HL-60 (cell line): ENCODE measurements around the gene UHRF1.

Source experiments
- GABPA ChIP-seq: IDR thresholded peaks from 2 replicates; pipeline ENCODE4 v1.6.1; 2012; ENCODE audit warnings: low read depth
- POLR2AphosphoS5 ChIP-seq: IDR thresholded peaks from 2 replicates; pipeline ENCODE4 v1.6.1; 2012; ENCODE audit warnings: low read depth
- TF ChIP-seq, protein P1 (sequence below): IDR thresholded peaks from one replicate; pipeline ENCODE4 v1.5.1; 2011; ENCODE audit warnings: low read length, control low read depth, inconsistent platforms; ENCODE audit not compliant: insufficient read depth
- TF ChIP-seq, protein P2 (sequence below): IDR thresholded peaks from 2 replicates; pipeline ENCODE4 v1.6.1; 2012; ENCODE audit warnings: low read depth; ENCODE audit not compliant: insufficient replicate concordance

DNA sequence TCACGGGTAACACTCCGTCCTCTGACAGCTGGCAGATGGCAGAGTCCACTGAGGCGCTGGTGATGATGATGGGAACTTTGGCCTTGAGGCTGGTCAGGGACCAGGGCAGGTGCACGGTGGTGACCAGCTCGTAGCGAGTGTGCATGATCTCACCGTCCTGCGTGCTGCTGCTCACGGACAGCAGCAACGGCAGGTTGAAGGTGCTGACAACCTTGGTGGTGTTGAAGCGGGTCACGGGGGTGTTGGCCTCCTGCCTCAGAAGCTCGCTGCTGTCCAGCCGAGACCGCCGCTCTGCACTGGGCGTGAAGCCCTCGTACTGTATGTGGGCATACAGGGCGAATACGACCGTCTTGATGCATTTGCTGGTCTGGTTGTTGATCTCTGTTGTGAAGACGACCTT, 18.2 kb upstream of the UHRF1 start:
- TF ChIP-seq, protein P1, sequence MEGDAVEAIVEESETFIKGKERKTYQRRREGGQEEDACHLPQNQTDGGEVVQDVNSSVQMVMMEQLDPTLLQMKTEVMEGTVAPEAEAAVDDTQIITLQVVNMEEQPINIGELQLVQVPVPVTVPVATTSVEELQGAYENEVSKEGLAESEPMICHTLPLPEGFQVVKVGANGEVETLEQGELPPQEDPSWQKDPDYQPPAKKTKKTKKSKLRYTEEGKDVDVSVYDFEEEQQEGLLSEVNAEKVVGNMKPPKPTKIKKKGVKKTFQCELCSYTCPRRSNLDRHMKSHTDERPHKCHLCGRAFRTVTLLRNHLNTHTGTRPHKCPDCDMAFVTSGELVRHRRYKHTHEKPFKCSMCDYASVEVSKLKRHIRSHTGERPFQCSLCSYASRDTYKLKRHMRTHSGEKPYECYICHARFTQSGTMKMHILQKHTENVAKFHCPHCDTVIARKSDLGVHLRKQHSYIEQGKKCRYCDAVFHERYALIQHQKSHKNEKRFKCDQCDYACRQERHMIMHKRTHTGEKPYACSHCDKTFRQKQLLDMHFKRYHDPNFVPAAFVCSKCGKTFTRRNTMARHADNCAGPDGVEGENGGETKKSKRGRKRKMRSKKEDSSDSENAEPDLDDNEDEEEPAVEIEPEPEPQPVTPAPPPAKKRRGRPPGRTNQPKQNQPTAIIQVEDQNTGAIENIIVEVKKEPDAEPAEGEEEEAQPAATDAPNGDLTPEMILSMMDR = no peak
- TF ChIP-seq POLR2AphosphoS5 (no peak), GABPA (no peak)
- TF ChIP-seq, protein P2, sequence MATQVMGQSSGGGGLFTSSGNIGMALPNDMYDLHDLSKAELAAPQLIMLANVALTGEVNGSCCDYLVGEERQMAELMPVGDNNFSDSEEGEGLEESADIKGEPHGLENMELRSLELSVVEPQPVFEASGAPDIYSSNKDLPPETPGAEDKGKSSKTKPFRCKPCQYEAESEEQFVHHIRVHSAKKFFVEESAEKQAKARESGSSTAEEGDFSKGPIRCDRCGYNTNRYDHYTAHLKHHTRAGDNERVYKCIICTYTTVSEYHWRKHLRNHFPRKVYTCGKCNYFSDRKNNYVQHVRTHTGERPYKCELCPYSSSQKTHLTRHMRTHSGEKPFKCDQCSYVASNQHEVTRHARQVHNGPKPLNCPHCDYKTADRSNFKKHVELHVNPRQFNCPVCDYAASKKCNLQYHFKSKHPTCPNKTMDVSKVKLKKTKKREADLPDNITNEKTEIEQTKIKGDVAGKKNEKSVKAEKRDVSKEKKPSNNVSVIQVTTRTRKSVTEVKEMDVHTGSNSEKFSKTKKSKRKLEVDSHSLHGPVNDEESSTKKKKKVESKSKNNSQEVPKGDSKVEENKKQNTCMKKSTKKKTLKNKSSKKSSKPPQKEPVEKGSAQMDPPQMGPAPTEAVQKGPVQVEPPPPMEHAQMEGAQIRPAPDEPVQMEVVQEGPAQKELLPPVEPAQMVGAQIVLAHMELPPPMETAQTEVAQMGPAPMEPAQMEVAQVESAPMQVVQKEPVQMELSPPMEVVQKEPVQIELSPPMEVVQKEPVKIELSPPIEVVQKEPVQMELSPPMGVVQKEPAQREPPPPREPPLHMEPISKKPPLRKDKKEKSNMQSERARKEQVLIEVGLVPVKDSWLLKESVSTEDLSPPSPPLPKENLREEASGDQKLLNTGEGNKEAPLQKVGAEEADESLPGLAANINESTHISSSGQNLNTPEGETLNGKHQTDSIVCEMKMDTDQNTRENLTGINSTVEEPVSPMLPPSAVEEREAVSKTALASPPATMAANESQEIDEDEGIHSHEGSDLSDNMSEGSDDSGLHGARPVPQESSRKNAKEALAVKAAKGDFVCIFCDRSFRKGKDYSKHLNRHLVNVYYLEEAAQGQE = no peak
